PC-9 (cell line): ENCODE measurements around the gene CD8B.

ENCODE experiments used
- EZH2 ChIP-seq: fragments of 200-600 bp; sonication (generic); IDR thresholded peaks from 2 replicates; pipeline ENCODE4 v1.8.0; 2017; ENCODE audit warnings: antibody characterized with exemption, low read depth
- TF ChIP-seq, protein P1 (sequence below): fragments of 200-600 bp; sonication (generic); conservative IDR thresholded peaks from 2 replicates; pipeline ENCODE4 v1.6.1; 2017; ENCODE audit warnings: mixed run types, antibody characterized with exemption, mild to moderate bottlenecking, moderate library complexity

GRCh38 chr2:86768189-86768949 is 93.3 kb downstream of the CD8B start:
- TF ChIP-seq EZH2: no peak
- TF ChIP-seq, protein P1, sequence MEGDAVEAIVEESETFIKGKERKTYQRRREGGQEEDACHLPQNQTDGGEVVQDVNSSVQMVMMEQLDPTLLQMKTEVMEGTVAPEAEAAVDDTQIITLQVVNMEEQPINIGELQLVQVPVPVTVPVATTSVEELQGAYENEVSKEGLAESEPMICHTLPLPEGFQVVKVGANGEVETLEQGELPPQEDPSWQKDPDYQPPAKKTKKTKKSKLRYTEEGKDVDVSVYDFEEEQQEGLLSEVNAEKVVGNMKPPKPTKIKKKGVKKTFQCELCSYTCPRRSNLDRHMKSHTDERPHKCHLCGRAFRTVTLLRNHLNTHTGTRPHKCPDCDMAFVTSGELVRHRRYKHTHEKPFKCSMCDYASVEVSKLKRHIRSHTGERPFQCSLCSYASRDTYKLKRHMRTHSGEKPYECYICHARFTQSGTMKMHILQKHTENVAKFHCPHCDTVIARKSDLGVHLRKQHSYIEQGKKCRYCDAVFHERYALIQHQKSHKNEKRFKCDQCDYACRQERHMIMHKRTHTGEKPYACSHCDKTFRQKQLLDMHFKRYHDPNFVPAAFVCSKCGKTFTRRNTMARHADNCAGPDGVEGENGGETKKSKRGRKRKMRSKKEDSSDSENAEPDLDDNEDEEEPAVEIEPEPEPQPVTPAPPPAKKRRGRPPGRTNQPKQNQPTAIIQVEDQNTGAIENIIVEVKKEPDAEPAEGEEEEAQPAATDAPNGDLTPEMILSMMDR: no peak
